Measurements from ENCODE around the gene HTRA2.
"Not testable (repeated sequence)": the region's sequence is repeated elsewhere in the genome, so short reads cannot be mapped to it uniquely, and the experiment has no call there.

Gene HTRA2

DNA sequence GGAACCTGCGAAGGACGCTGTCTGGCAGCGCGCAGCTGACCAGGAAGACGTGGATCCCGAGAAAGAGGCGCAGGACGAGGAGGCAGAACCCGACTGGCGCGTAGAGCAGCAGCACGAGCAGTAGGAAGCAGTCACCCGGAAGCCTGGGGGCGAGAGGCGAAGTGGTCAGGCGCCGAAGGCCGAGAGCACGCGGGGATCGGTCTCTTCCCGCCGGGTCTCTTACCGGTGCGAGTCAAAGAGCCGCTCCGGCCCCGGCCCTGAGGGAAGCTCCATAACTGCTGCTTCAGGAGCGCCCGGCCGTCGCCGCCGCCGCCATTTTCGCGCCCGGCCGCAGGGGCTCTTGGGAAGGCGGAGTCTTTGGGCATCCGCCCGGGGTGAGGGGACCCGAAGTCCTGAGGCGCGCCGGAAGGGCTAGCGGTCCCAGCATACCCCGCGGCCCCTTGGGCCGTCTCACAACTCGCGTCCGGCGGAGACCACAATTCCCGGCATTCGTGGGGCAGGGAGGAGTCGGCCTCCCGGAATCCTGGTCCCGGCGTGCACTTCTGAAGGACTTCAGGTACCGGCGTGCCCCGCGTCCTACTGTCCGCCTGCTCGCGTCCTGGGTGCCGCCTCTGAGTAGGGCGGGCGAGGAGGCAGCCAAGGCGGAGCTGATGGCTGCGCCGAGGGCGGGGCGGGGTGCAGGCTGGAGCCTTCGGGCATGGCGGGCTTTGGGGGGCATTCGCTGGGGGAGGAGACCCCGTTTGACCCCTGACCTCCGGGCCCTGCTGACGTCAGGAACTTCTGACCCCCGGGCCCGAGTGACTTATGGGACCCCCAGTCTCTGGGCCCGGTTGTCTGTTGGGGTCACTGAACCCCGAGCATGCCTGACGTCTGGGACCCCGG is at the start of gene HTRA2, which contains the start of gene AUP1:
Gene HTRA2 (plus strand): TSS at position 577 of the 882 bp plus-strand sequence. CDS start 74 bp downstream, at position 651.
Gene AUP1 (minus strand): TSS at position 350 of the 882 bp plus-strand sequence. CDS start 77 bp downstream, at position 273.
- DNase-seq = peak; percentile 55

DNA sequence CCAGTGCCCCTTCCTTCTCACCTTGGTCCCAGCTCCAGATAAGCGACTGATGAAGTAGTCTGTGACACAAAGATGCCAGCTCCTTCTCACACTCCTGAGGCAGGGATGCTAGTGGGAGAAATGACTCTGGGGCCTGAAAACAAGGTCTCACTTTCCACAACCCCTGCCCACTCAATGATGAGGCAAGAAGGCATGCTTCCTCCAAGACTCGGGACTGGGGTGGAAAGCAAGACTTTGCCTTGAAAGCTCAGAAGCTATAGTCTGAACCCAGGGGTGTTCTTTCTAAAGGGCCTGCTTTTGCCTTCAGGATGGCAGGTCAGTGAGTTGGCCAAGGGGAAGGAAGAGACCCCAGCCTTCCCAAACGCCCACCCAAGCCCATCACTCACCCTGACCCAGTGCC is 48.3 kb upstream of the HTRA2 start:
- DNase-seq = no peak

DNA sequence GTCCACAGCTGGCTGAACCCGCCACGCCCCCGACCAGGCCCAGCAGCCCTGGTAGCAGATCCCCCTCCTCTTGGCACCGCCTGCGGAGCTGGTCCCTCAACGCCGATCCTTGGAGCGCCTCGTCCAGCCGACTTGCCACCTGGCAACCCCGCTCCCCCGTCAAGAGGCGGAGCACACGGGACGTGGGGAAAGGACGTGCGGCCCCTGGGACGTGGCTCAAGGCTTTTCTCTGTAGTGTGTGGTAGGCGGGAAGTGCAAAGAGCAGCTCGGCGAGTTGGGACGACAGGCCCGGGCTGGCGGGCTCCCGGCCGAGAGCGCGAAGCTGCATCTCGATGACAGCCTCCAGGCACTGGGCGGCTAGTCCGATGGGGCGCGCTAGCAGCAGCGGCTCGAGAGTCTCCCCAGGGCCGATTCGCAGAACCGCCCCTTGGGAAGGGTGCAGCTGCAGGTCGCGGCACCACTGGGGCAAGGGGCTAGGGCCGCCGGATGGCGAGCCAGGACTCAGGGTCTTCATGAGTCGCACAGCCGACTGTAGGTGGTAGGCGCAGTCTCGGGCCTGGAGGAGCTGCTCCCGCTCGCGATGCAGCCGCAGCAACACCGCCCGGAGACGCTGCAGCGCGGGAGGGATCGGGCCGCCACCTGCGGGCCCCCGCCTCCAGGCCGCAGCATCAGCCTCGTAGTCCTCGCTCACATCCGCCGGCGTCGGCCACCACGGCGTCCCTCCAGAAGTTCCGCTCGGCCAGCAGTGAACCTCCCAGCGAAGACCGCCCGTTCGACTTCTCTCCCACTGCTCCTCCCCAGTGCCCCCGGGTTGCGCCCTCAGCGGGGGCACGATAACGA is 47.6 kb upstream of the HTRA2 start:
- no peak for DNase-seq

DNA sequence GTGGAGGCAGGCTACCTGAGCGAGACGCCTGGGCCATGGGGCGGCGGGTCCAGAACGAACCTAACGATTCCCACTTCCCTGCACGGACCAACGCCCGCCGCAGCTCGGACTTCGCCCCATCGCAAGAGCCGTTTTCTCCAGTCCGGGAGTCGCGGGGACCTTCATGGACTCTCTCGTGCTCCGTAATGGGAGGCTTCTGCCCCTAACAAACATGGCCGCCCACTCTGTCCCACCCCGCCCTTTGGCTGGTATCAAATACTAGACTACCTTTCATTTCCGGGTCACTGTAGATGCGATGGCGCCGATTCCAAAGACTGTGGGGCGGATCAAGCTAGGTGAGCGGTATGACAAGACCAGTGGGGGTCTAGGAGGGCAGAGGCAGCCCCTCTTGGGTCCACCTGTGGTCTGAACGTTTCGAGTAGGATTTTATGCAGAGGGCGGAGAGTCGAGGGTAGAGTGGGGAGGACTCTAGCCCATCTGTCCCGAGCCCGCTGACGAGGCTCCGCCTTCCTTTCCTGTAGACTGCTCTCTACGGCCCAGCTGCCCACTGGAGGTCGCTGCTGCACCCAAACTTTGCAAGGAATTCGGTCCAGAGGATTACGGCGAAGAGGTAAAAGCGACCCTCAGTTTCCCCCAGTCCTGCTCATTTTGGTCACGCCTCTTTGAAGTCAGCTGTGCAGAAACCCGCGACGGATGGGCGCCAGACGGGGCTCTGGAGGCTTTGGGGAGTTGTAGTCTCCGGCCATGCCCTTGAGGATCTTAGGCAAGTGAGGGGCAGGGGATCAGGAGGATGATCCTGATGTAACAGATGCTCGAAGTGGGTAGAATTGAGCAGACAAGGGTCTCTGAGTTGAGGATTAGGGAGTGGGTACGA is 46.7 kb upstream of the HTRA2 start, which contains the start of the genes CCDC142 and TTC31:
Gene CCDC142 (minus strand): TSS at position 198 of the 874 bp plus-strand sequence. CDS start 161 bp downstream, at position 37.
Gene TTC31 (plus strand): TSS at position 281 of the 874 bp plus-strand sequence. CDS start 15 bp downstream, at position 296.
- peak; percentile 56 for DNase-seq

DNA sequence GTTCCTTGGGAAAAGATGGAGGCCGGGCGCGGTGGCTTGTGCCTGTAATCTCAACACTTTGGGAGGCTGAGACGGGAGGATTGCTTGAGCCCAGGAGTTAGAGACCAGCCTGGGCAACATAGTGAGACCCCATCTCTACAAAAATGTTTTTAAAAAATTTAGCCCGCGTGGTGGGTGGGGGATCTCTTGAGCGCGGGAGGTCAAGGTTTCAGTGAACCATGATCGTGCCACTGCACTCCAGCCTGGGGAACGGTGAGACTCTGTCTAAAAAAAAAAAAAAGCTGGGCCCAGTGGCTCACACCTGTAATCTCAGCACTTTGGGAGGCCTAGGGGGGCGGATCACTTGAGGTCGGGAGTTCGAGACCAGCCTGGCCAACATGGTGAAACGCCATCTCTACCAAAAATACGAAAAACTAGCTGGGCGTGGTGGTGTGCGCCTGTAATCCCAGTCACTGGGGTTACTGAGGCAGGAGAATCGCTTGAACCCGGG is 46.0 kb upstream of the HTRA2 start:
- DNase-seq = not testable (repeated sequence)

DNA sequence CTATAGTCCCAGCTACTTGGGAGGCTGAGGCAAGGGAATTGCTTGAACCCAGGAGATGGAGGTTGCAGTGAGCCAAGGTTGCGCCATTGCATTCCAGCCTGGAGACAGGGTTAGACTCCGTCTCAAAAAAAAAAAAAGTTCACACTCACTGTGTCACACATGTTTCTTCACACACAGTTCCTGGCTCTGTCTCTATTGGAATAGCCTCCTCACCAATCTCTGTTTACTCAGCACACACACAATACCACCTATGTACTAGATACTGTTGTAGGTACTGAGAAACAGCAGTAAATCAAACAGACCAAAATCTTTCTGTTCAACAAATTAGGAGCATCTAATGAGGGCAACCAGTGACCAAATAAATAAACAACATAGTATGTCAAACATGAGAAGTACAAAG is 43.6 kb upstream of the HTRA2 start:
- no peak for DNase-seq

DNA sequence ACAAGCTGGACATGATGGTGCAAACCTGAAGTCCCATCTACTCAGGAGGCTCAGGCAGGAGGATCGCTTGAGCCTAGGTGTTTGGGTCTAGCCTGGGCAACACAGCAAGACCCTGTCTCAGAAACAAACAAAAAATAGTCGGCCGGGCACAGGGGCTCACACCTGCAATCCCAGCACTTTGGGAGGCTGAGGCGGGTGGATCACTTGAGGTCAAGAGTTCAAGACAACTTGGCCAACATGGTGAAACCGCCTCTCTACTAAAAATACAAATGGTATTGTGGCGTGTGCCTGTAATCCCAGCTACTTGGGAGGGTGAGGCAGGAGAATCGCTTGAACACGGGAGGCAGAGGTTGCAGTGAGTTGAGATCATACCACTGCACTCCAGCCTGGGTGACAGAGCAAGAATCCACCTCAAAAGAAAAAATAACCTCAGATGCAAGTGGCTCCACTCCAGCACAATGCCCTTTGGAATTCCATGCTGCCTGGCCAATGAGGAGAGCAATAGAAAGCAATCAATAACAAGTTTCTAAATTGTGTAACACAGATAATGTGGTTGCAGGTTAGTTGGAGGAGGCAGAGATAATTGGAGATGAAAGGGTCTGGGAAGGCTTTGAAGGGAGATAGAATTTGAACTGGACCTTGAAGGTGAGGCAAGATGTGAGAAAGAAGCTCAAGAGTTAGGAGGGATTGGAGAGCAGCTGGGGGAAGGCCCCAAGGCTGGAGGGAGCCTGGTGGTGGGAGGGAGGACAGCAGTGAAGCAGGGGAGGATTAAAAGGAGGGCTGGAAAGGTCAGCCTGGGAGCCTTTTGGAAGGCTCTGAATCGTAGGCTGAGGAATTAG is 40.9 kb upstream of the HTRA2 start:
- DNase-seq = no peak

DNA sequence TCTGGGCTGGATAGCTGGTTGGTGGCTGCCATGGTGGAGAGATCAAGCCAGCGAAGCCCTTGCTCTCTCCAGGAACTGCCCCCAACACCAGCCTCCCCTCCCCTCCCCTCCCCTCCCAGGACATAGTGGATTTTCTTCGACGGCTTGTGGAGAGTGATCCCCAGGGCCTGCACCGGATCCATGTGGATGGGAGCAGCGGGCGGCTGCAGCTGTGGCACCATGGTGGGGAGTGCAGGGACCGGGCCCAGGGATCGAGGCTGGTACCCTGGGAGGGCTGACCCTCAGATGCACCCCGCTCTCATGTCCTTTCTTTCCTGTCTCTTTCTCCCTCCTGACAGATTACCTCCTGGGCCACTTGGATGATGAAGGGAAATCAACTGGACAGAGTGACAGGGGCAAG is 39.8 kb upstream of the HTRA2 start:
- DNase-seq = no peak

DNA sequence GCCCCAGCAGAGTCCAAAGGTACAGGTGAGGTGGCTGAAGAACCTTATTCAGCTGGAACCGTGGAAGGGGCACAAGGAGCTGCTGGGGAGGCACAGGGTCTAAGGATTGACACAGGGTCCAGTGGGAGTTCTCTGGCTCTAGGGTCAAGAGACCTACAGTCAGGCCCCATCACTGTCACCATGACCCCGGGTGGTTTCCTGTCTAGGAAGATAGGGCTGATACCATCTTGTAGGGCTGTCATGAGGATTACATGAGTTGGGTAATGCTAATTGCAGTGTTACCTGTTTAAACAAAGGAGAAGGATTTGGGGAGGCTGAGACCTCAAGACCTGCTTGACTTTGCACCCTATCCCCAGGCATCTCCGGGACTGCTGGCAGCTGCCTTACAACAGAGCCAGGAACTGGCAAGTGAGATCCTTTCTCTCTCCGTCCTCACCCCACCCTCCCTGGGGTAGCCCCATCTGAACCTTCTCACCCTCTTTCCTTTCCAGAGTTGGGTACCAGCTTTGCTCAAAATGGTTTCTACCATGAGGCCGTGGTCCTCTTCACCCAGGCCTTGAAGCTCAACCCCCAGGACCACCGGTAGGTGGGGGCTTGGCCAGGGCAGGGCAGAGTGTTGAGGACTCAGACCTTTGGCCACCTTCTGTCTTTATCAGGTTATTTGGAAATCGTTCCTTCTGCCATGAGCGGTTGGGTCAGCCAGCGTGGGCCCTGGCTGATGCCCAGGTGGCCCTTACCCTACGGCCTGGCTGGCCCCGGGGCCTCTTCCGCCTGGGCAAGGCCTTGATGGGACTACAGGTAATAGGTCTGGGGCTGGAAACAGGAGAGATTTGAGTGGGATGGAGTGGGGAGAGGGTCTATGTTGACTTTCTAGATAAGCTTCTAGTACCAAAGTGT is 37.8 kb upstream of the HTRA2 start:
- no peak for DNase-seq

DNA sequence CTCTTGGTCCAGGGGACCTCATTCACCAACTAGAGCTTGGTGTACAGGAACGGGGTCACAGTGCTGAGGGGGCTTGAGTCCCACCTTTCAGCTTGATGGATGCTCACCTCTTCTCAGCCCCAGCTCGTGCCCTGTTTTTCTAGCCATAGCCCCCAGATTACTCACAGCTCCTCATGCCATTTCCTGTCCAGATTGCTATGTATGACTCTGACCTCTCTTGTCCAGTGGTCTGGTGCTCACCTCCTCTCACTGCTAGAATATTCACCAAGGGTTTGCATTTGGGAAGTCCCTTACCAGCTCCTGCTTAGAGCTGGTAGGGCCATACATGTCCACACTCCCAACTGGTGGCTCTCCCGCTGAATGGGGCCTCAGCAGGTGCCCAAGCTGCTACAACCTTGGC is 36.2 kb upstream of the HTRA2 start:
- DNase-seq = no peak

DNA sequence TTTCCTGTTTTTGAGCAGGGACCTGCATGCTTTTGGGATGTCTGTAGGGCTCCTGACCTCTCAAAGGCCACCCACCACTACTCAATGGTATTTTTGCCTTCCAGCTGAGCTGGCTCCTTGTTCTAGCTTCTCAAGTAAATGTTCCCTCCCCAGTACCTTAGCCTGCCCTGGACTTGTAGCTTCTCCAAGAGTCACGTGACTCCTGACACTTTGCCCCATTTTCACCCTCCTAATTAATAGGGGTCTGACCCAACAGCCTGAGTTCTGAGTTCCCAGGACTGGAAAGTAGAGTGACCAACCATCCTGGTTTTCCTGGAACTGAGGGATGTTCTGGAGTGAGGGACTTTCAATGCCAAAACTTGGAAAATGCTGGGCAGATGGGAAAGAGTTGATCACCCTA is 34.3 kb upstream of the HTRA2 start:
- no peak for DNase-seq

DNA sequence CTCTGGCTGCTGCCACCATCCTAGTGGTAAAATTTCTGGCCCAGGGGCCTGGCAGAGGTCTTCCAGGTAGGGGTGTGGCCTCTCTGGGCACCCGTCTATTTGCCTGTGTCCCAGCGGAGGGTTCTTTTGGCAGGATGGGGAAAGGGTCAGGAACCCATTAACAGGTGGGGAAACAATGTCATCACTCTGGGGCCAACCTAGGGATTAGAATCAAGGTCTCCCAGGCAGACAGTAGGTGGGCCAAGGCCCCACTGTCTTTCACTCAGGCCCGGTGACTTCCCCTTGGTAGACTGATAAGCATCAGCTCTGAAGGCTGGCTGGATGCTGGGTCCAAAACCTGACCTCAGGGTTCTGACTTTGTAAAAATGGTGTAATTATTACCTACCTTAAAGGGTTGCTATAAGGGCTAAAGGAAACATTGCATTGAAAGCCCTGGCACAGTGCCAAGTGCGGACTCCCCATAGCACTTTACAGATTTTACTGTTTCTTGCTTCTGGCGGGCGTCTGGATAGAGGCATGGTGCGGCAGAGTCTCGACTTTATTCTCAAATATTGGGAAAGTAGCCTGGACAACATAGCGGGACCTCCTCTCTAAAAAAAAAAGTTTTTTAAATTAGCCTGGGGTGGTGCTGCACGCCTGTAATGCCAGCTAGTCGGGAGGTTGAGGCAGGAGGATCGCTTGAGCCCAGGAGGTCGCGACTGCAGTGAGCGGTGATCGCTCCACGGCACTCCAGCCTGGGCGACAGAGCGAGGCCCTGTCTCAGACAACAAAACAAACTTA is 32.5 kb upstream of the HTRA2 start:
- no peak for DNase-seq

DNA sequence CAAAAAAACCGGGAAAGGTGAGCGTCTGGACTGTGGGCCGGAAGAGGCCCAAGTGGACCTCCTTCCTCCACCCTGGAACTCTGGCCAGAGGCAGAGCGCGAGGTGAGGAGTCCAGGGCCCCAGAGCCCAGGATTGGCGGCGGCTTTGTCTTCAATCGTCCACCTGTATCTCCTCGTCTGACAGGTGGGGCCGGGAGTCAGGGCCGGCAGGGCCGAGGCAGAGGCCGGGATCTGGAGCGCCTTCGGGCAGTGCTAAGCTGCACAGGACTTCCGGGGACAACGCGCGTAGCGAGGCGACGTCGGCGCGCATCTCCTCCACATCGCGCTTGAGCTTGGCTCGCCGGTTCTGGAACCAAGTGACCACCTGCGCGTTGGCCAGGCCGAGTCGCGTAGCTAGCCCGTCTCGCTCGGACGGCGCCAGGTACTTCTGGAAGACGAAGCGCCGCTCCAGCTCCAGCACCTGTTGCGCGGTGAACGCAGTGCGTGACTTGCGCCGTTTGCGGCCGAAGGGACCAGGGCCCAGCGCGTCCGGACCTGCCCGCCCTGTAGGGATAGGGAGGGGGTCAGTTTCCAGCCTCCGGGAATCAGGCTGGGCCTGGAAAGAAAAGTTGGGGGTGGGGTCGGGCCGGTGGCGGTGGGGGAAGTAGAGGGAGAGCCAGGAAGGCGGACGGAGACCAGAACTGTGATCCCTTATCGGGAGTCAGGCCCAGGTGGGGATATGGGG is 31.8 kb upstream of the HTRA2 start:
- DNase-seq = no peak

DNA sequence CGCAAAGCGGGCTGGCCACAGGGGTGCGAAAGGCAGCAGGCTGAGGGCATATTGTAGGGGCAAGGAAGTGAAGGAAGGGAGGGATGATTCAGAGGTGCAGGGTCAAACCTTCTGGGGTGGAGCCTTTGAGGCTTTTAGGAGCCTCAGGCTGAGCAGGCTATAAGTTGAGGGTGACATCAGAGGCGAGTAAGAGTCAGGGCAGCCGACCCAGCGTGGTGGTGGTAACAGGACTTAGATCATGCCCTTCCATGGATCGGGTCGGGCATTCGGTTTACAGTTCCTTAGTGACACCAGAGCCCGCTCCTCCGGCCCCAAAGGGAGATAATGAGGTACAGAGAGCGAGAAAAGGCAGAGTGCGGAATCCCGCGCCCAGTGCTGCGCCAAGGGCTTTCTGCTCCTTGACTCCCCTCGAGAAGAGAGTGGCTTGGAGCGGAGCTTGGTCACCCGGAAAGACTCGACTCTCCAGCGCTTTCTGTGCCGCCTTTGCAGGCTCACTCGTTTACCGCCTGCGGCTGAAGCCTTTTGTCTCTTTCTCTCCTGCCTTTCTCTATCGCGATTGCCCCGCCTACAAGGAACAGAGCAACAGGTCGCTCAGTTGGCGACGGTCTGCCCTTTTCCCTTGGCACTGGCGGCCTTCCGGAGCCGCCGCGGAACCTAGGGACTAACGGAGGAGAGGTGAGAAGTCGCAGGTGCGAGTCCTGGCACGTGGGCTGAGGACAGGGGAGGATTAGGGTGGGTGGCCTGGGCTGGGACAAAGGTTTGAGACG is 31.1 kb upstream of the HTRA2 start:
- no peak for DNase-seq

DNA sequence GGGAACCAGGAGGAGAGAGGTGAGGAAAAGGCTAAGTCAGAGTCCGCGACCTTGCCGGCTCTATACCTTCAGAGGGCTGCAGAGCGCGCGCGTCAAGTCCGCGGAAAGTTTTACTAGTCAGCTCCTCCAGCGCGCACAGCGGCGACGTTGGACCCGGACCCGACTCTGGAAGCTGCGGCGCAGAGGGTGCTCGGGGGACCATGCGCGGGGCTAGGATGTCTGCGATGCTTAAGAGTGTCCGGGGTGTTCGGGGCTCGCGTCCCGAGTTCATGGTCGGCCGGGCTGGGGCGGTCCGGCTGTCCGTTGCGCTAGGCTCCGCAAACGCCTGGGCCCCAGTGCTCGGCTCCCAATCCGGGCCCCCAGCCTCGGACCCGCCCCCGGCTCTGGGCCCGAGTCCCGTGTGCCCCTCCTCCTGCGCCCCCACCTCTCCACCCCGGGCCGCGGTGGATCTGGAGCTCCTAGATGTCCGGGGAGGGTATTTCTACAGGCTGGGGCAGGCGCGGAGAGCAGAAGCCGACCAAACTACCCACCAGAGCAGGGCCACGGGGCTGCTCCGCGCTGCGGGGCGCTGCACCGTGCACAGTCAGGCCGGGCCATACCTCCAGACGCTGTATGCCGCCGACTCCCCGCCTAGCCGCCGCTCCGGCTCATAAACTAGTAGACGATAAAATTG is 30.3 kb upstream of the HTRA2 start, which contains the start of gene LBX2:
Gene LBX2 (minus strand): TSS at position 337 of the 673 bp plus-strand sequence. CDS start 66 bp downstream, at position 271.
- no peak for DNase-seq

DNA sequence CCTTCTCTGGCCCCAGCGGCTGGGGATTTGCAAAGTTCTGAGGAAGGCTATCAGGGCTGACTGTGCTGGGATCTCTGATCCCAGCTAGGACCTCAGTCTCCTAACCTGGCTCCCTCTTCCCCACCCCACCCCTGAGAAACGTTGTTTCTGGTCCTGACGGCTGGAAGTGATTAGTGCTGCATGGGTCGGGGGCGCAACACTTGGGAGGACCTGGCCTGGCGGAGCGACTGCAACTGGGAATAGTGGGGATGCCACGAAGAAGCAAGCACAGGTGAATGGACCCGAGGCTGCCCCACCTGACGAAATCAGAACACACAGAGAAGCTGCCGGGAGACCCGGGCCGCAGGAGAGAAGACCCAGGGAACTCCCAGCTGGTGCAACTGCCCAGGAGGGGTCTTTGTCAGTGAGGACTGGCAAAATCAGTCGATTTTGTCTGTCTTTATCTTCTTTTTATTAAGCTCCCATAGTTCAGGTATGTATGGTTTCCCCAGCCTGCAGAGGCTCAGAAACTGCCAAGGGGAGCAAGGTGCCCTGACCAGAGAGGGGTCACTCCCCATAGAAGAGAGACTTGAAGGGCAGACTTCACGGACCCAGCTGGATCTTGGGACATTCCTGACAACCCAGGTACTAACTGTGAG is 29.7 kb upstream of the HTRA2 start:
- DNase-seq = no peak

DNA sequence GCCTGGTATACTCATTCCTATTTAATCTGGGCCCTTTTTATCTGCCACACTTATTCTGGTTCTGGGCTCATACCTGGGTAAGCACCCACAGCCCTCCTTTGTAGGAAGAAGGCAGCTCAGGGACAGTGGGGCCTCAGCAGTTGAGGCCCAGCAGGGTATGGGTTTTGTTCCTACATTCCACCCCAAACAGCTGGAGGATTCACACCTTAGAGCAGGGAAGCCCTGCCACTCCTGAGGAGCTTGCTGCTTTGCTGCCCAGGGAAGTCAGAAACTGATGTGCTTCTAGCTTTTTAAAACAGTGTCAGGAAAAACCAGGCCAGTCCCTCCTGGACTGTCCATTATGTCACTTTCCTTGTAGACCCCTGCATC is 29.2 kb upstream of the HTRA2 start:
- no peak for DNase-seq
